ENCODE measurements around the gene BICDL1.

Gene BICDL1

GRCh38 chr12:120075034-120075616 lies 86.1 kb downstream of the BICDL1 start:
- Histone ChIP-seq H3K4me3 (ENCODE audit: insufficient read depth, low read depth, low read length, poor library complexity, severe bottlenecking) (no peak overlapping the region), H3K27ac (ENCODE audit: insufficient read depth, low read length, poor library complexity, severe bottlenecking) (peak overlapping the region; percentile 8), H3K9me3 (ENCODE audit: control insufficient read depth, low read length) (no peaks in the 10 kb centered on the region), H3K27me3 (replicated peaks; ENCODE audit: control insufficient read depth, insufficient read depth, low read length, poor library complexity, severe bottlenecking) (no peaks in the 10 kb centered on the region), H3K4me1 (ENCODE audit: control insufficient read depth, insufficient read depth, low read length, poor library complexity, severe bottlenecking) (peaks cover 13% of the 10 kb centered on the region), H3K36me3 (ENCODE audit: control insufficient read depth, insufficient read depth, low read length) (peaks cover 15% of the 10 kb centered on the region)
- no peak for DNase-seq

GRCh38 chr12:120076651-120077050 lies 87.6 kb downstream of the BICDL1 start:
- H3K36me3 ChIP-seq (ENCODE audit: control insufficient read depth, insufficient read depth, low read length), result peaks cover 12% of the 10 kb centered on the region
- no peak overlapping the region for H3K27ac ChIP-seq (ENCODE audit: insufficient read depth, low read length, poor library complexity, severe bottlenecking)
- H3K9me3 ChIP-seq (ENCODE audit: control insufficient read depth, low read length), result no peaks in the 10 kb centered on the region
- DNase-seq, result no peak
- no peak overlapping the region for H3K4me3 ChIP-seq (ENCODE audit: insufficient read depth, low read depth, low read length, poor library complexity, severe bottlenecking)
- no peaks in the 10 kb centered on the region for H3K27me3 ChIP-seq (replicated peaks; ENCODE audit: control insufficient read depth, insufficient read depth, low read length, poor library complexity, severe bottlenecking)
- H3K4me1 ChIP-seq (ENCODE audit: control insufficient read depth, insufficient read depth, low read length, poor library complexity, severe bottlenecking), result peaks cover 13% of the 10 kb centered on the region

DNA sequence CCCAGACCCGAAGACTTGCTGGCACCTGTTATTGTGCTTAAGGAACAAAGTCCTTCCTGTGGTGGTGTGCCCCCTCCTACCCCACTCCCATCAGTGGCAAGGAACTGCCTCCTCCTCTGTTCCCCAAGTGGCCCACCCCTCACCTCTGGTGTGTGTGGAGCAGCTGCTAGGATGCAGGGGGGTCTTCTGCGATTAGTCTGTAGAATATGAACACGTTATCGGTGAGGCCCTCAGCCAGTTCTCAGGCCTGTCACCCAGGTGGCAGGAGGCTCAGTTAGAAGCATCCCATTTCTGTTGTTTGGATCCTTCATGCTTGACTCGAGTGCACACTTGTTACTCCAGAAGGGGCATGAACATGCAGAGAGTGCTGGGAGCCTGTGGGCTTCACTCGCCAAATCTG lies 88.2 kb downstream of the BICDL1 start:
- Histone ChIP-seq H3K27ac (ENCODE audit: insufficient read depth, low read length, poor library complexity, severe bottlenecking) (no peak overlapping the region), H3K9me3 (ENCODE audit: control insufficient read depth, low read length) (no peaks in the 10 kb centered on the region), H3K4me1 (ENCODE audit: control insufficient read depth, insufficient read depth, low read length, poor library complexity, severe bottlenecking) (peaks cover 13% of the 10 kb centered on the region), H3K36me3 (ENCODE audit: control insufficient read depth, insufficient read depth, low read length) (peaks cover 8% of the 10 kb centered on the region), H3K4me3 (ENCODE audit: insufficient read depth, low read depth, low read length, poor library complexity, severe bottlenecking) (no peak overlapping the region), H3K27me3 (replicated peaks; ENCODE audit: control insufficient read depth, insufficient read depth, low read length, poor library complexity, severe bottlenecking) (no peaks in the 10 kb centered on the region)
- no peak for DNase-seq

- no peak overlapping the region for H3K4me3 ChIP-seq (ENCODE audit: insufficient read depth, low read depth, low read length, poor library complexity, severe bottlenecking)
- H3K27ac ChIP-seq (ENCODE audit: insufficient read depth, low read length, poor library complexity, severe bottlenecking), result no peak overlapping the region
- H3K4me1 ChIP-seq (ENCODE audit: control insufficient read depth, insufficient read depth, low read length, poor library complexity, severe bottlenecking), result peaks cover 13% of the 10 kb centered on the region
- no peaks in the 10 kb centered on the region for H3K9me3 ChIP-seq (ENCODE audit: control insufficient read depth, low read length)
- DNase-seq, result no peak
- no peaks in the 10 kb centered on the region for H3K36me3 ChIP-seq (ENCODE audit: control insufficient read depth, insufficient read depth, low read length)
- H3K27me3 ChIP-seq (replicated peaks; ENCODE audit: control insufficient read depth, insufficient read depth, low read length, poor library complexity, severe bottlenecking), result no peaks in the 10 kb centered on the region
Observed at GRCh38 chr12:120078868-120079267, 89.8 kb downstream of the BICDL1 start.

DNA sequence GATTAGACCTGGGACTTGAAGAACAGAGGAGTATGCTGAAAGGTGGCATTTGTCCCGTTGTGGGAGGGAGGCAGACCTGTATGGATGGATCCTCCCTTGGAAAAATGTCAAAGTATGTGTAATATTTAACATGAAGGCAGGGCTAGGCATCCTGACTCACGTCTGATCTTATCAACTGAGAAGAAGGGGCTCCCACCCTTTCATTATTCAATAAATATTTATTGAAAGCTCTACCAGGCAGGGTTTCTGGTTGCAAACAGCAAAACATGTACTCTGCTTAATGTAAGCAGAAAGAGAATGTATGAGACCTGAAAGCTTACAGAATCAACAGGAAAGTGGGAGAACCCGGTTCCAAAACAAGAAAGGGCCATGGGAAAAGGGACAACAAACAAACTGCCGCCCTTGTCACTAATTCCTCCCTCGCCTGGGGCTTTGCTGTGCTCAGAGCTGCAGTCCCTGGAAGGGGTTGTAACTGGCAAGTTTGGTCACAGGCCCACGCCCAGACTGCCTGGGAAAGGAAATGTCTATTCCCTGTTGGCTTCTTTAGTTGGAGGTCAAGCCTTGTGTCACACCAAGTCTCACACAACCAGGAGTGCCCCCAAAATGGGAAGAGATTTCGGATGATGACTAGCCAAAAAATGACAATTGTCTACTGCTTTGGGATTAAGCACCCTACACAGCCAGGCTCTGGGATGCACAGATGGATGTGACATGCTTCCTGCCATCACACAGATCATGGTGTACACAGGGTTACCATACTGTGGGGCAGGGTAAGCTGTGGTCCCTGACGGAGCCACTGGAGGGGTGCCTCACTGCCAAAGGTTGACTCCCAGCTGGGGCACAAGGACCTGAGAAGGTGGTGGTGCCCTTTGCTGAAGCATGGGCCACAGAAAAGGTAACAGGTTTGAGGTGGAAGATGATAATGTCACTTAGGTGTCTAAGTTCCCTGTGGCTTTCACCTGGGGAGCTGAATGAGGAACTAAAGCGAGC lies 90.7 kb downstream of the BICDL1 start:
- H3K27me3 ChIP-seq (replicated peaks; ENCODE audit: control insufficient read depth, insufficient read depth, low read length, poor library complexity, severe bottlenecking), result no peaks in the 10 kb centered on the region
- no peak for DNase-seq
- H3K9me3 ChIP-seq (ENCODE audit: control insufficient read depth, low read length), result no peaks in the 10 kb centered on the region
- H3K4me1 ChIP-seq (ENCODE audit: control insufficient read depth, insufficient read depth, low read length, poor library complexity, severe bottlenecking), result peaks cover 7% of the 10 kb centered on the region
- no peak overlapping the region for H3K4me3 ChIP-seq (ENCODE audit: insufficient read depth, low read depth, low read length, poor library complexity, severe bottlenecking)
- H3K27ac ChIP-seq (ENCODE audit: insufficient read depth, low read length, poor library complexity, severe bottlenecking), result no peak overlapping the region
- H3K36me3 ChIP-seq (ENCODE audit: control insufficient read depth, insufficient read depth, low read length), result no peaks in the 10 kb centered on the region

- no peak for DNase-seq
- Histone ChIP-seq H3K9me3 (ENCODE audit: control insufficient read depth, low read length) (no peaks in the 10 kb centered on the region), H3K27me3 (replicated peaks; ENCODE audit: control insufficient read depth, insufficient read depth, low read length, poor library complexity, severe bottlenecking) (no peaks in the 10 kb centered on the region)
Observed at GRCh38 chr12:120081641-120082040, 92.6 kb downstream of the BICDL1 start.

GRCh38 chr12:120085920-120086645 lies 97.0 kb downstream of the BICDL1 start:
- Histone ChIP-seq H3K4me3 (ENCODE audit: insufficient read depth, low read depth, low read length, poor library complexity, severe bottlenecking) (no peak overlapping the region), H3K27me3 (replicated peaks; ENCODE audit: control insufficient read depth, insufficient read depth, low read length, poor library complexity, severe bottlenecking) (no peaks in the 10 kb centered on the region), H3K36me3 (ENCODE audit: control insufficient read depth, insufficient read depth, low read length) (peaks cover 10% of the 10 kb centered on the region), H3K27ac (ENCODE audit: insufficient read depth, low read length, poor library complexity, severe bottlenecking) (peak overlapping the region; percentile 64), H3K9me3 (ENCODE audit: control insufficient read depth, low read length) (no peaks in the 10 kb centered on the region), H3K4me1 (ENCODE audit: control insufficient read depth, insufficient read depth, low read length, poor library complexity, severe bottlenecking) (peaks cover 4% of the 10 kb centered on the region)
- DNase-seq, result no peak

More at GRCh38 chr12:120081641-120082040, 92.6 kb downstream of the BICDL1 start:
- no peaks in the 10 kb centered on the region for H3K36me3 ChIP-seq (ENCODE audit: control insufficient read depth, insufficient read depth, low read length)
- H3K4me1 ChIP-seq (ENCODE audit: control insufficient read depth, insufficient read depth, low read length, poor library complexity, severe bottlenecking), result no peaks in the 10 kb centered on the region
- no peak overlapping the region for H3K27ac ChIP-seq (ENCODE audit: insufficient read depth, low read length, poor library complexity, severe bottlenecking)
- no peak overlapping the region for H3K4me3 ChIP-seq (ENCODE audit: insufficient read depth, low read depth, low read length, poor library complexity, severe bottlenecking)

DNA sequence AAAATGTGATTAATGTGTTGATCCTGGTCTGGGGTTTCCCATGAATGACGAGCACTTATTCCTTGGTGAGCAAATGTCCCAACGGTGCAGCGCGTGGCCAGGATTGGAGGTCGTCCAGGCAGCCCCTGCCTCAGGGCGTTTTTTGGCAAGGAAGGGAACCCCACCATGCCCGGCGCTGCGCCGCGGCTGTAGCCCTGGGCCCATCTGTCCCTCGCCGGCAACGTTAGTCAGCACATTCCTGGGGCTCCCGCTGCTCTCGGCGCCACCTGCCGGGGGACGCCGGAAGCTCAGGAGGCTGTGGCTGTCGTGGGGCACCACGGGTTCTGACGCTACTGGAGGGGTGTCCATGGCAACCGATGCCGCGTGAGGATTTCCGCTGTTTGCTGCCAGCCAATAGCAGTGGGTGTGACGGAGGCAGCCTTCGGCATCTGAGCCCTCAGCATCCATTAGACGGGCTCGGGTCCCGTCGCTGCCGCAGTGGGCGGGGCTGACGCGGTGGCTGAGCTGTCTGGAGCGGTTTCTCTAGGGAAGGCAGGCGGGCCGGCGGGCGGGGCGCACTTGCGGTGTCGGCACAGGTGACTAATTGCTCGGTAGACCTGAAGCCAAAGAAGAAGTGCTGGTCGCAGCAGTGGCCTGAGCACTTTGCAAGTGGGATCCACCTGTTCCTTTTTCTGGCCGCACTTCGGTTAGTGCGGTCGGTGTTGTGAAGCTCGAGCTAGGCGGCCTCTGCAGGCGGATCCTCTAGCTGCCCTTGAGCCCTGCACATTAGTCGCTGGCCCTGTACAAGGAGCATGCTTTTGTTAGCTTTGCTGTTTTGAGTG lies 98.0 kb downstream of the BICDL1 start:
- peaks cover 10% of the 10 kb centered on the region for H3K36me3 ChIP-seq (ENCODE audit: control insufficient read depth, insufficient read depth, low read length)
- H3K4me1 ChIP-seq (ENCODE audit: control insufficient read depth, insufficient read depth, low read length, poor library complexity, severe bottlenecking), result peaks cover 4% of the 10 kb centered on the region
- DNase-seq, result peak; percentile 99 to 100 (median 100)
- H3K27ac ChIP-seq (ENCODE audit: insufficient read depth, low read length, poor library complexity, severe bottlenecking), result peak overlapping the region; percentile 64
- peak overlapping the region; percentile 39 for H3K4me3 ChIP-seq (ENCODE audit: insufficient read depth, low read depth, low read length, poor library complexity, severe bottlenecking)
- H3K9me3 ChIP-seq (ENCODE audit: control insufficient read depth, low read length), result no peaks in the 10 kb centered on the region
- H3K27me3 ChIP-seq (replicated peaks; ENCODE audit: control insufficient read depth, insufficient read depth, low read length, poor library complexity, severe bottlenecking), result no peaks in the 10 kb centered on the region

- Histone ChIP-seq H3K27ac (ENCODE audit: insufficient read depth, low read length, poor library complexity, severe bottlenecking) (no peak overlapping the region), H3K4me1 (ENCODE audit: control insufficient read depth, insufficient read depth, low read length, poor library complexity, severe bottlenecking) (peaks cover 4% of the 10 kb centered on the region), H3K36me3 (ENCODE audit: control insufficient read depth, insufficient read depth, low read length) (peaks cover 10% of the 10 kb centered on the region), H3K4me3 (ENCODE audit: insufficient read depth, low read depth, low read length, poor library complexity, severe bottlenecking) (no peak overlapping the region), H3K27me3 (replicated peaks; ENCODE audit: control insufficient read depth, insufficient read depth, low read length, poor library complexity, severe bottlenecking) (no peaks in the 10 kb centered on the region), H3K9me3 (ENCODE audit: control insufficient read depth, low read length) (no peaks in the 10 kb centered on the region)
- no peak for DNase-seq
Observed at GRCh38 chr12:120089105-120089504, 100.1 kb downstream of the BICDL1 start.
